GM21447 (cell line): ENCODE data around the gene MTNR1B.

ENCODE experiments used
- ATAC-seq: cut with Tn5 transposase; IDR thresholded peaks from one replicate; pipeline ENCODE4 v1.9.1; 2021; ENCODE audit not compliant: unreplicated experiment

The MTNR1B gene

DNA sequence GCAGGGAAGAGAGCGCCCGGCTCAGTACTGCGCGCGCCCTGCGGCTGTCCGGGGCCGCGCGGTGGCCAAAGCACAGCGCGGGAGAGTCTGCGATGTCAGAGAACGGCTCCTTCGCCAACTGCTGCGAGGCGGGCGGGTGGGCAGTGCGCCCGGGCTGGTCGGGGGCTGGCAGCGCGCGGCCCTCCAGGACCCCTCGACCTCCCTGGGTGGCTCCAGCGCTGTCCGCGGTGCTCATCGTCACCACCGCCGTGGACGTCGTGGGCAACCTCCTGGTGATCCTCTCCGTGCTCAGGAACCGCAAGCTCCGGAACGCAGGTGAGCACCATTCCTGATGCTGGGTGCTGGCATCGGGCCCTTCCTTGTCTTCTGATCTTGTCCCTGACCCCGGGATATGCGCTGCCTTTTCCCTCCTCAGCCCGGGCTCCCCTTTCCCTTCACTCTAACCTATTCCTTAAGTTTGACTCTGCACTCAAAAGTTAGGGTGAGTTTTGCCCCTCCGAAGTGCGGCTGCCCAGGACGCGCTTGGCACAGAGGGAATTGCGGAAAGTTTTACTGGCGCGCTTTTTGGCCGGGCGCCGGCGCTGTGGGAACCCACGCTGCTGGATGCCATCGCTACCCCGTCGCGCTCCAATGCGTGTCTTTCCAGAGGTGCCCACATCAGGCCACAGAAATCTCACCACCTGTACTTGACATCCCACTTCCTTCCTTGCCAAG lies at the start of gene MTNR1B:
MTNR1B (plus strand) TSS at position 18 of the 714 bp plus-strand sequence; CDS start at position 93, 75 bp downstream.
- ATAC-seq = no peak

DNA sequence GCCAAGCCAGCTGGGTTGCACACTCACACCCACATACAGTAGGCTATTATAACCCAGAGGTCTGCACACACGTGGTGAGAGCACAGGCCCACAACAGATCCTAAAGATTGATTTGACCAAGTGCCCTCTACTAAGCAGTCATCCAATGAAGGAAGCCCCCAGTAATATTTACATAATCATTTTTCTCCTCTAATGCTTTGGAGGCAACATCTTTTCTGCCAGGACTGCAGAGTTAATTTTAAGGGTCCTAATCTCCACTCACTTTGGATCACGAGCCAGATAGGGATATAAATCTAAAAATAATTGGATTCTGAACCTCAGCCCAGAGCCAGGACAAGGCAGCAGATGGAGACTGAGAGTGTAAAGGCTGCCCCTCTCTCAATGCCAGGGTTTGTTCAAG lies 49.1 kb upstream of the MTNR1B start:
- ATAC-seq = no peak

DNA sequence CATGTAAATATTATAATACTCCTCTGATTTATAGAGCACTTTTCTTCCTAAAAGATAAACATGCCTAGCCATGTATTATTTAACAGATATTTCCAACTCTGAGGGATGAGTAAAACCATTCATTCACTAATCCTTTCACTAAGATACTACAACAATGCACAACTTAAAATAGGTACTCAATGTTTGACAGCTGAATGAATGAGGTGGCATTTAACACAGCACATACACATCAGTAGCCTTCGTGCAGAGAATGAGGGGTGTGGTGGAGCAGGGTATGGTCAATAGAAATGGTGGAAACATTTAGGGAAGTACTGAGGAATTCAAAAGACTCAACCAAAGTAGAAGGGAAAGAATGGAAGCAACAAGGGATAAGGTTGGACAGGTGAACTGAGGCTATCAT lies 46.7 kb upstream of the MTNR1B start:
- ATAC-seq = no peak

GRCh38 chr11:92929246-92929645 lies 40.2 kb upstream of the MTNR1B start:
- ATAC-seq = no peak

- no peak for ATAC-seq
These were observed 39.8 kb upstream of the MTNR1B start for GRCh38 chr11:92929653-92930052.

- ATAC-seq = no peak
These were observed 37.6 kb upstream of the MTNR1B start for GRCh38 chr11:92931746-92932422.

GRCh38 chr11:92939305-92939704 lies 30.1 kb upstream of the MTNR1B start:
- no peak for ATAC-seq

- ATAC-seq = peak; percentile 70
These were observed 27.5 kb upstream of the MTNR1B start for GRCh38 chr11:92941676-92942571.

DNA sequence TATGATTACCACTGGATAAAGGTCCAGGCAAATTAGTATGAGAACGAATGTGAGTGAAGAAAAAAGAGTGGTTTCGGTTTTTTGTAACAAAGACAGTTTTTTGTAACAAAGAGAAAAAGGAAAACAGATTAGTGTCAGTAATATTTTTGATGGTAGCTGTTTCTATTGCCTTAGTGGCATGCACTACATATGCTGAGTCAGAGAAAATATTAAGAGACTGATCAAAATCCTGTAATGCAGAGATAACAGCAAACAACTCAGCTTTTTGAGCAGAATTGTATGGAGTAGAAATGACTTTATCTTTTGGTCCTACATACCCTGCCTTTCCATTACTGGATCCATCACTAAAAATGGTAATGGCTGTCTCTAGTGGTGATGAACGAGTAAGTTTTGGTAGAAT lies 22.7 kb upstream of the MTNR1B start:
- ATAC-seq = no peak

- no peak for ATAC-seq
These were observed 21.3 kb upstream of the MTNR1B start for GRCh38 chr11:92948116-92948515.

GRCh38 chr11:92954003-92954402 lies 15.4 kb upstream of the MTNR1B start:
- ATAC-seq = no peak

GRCh38 chr11:92955860-92956259 lies 13.6 kb upstream of the MTNR1B start:
- no peak for ATAC-seq

DNA sequence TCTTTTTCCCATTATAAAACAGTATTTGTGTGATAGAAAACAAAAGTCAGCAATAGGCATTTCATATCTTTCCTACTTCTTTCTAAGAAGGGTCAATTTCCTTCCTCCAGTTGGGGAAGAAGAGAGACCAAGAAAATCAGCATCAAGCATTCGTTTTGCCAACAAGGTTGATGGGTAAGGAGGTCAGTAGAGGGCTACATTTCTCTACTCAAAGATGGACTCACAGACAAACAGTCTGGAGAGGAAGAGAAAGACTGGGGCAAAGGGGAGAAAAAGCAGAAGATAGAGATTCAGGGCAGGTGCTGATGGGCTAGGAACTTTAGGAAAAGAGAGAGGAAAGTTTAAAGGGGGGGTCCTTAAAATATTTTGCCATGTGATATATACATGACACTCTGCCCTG lies 8.6 kb upstream of the MTNR1B start:
- no peak for ATAC-seq

GRCh38 chr11:92962446-92962845 lies 7.0 kb upstream of the MTNR1B start:
- no peak for ATAC-seq

DNA sequence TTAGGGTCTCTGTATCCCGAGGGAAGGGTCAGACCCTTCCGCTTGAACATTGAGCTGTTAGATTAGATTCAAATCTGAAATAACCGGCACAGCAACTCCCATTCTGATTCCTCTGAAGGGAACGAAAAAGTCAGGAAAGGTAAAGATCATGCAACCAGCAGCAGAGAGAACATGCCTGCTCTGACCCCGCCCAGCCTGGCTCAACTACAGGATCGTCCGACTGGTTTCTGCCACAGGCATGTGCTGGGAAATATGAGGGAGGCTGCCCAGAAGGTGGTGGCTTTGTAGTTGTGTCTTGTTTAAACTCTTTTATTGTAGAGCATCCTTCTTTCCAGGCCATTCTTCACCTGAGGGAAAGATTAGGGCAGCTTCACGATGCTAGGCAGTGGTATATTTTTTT lies 5.0 kb upstream of the MTNR1B start:
- no peak for ATAC-seq

DNA sequence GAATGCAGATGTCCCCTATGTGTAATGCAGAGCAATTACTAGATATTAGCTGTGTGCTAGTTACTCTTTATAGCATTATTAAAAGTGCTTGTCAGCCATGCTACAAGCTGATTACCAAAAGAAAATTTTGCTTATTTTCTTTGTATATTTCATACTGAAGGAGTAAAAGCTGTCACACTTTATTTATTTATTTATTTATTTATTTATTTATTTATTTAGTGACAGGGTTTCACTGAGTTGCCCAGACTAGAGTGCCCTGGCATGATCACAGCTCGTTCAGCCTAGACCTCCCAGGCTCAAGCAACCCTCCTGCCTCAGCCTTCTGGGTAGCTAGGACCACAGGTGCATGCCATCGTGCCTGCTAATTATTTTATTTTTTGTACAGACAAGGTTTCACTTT lies 4.3 kb upstream of the MTNR1B start:
- ATAC-seq = no peak

GRCh38 chr11:92967178-92967577 lies 2.3 kb upstream of the MTNR1B start:
- no peak for ATAC-seq

DNA sequence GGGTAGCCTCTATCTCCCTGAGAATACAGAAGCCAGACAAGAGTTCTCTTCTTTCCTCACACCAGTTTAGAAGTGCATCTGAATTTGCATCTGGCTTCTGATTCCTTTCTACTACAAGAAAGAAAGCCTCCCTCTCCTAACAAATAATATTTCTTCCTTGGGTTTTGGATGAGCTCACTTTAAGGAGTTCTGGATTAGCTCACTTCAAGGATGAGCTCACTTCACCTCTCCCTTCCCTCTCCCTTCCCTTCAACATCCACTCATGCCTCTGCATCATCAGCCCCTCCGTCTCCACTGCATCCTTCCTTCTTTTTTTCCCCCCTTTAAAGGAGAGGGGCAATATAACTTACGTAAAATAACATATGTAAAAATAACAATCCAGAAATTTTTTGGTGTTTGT lies 1.6 kb upstream of the MTNR1B start:
- ATAC-seq = no peak

- no peak for ATAC-seq
These were observed 188 bp upstream of the MTNR1B start for GRCh38 chr11:92969293-92969633.

DNA sequence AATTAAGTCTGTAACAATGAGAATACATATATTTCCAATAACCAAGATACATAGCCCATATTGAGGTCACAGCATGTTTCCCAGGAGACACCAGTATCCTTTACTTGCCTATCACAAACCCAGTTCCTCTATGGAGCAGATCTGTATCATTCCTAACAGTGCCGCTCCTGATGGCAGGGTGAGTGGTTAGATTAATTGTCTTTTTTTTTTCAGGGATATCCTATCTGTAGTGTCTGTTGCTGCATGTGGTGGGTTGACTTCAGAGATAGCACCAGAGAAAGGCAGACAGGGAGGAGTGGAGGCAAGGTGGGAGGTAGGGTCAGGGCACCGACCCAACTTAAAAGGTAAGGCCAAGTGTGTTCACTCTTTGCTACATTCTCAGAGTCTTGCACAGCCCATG lies 2.8 kb downstream of the MTNR1B start:
- ATAC-seq = no peak

GRCh38 chr11:92975285-92975684 lies 5.8 kb downstream of the MTNR1B start:
- ATAC-seq = no peak

- ATAC-seq = no peak
These were observed 7.2 kb downstream of the MTNR1B start for GRCh38 chr11:92976681-92977080.
